Thyroid gland (tissue), 4 donors: ENCODE data around the gene UCN. TPM values are rescaled to one million over a fixed set of nuclear protein-coding genes. Genes with fewer than 3 reads are reported as not detected.
"Not testable (repeated sequence)": the region's sequence is repeated elsewhere in the genome, so short reads cannot be mapped to it uniquely, and the experiment has no call there.

Source experiments
- DNase-seq, 2 donors: peaks; one replicate each; pipeline ENCODE4 v3.0.0-alpha.2; 2019
- H3K27ac ChIP-seq, 3 donors: fragments of 200-600 bp; sonication (generic); 1 replicate in 2 of 3; 2 replicates in 1 of 3; pipeline ENCODE4 v1.5.1; 2016 to 2019; ENCODE audit warnings: mild to moderate bottlenecking in 1 of 3, moderate library complexity in 1 of 3
- H3K27me3 ChIP-seq: fragments of 200-600 bp; sonication (generic); one replicate; pipeline ENCODE4 v1.5.1; 2019
- H3K36me3 ChIP-seq, 2 donors: fragments of 200-600 bp; sonication (generic); one replicate each; pipeline ENCODE4 v1.5.1; 2016 to 2019
- H3K4me1 ChIP-seq, 2 donors: fragments of 200-600 bp; sonication (generic); one replicate each; pipeline ENCODE4 v1.5.1; 2017 to 2019
- H3K4me3 ChIP-seq, 3 donors: fragments of 200-600 bp; sonication (generic); replicated peaks in 1 of 3; 1 replicate in 2 of 3; 2 replicates in 1 of 3; pipeline ENCODE4 v1.5.1; 2016; ENCODE audit warnings: mild to moderate bottlenecking in 1 of 3
- H3K9me3 ChIP-seq: fragments of 200-600 bp; sonication (generic); one replicate; pipeline ENCODE4 v1.5.1; 2017
- POLR2A ChIP-seq, 2 donors: fragments of 450-650 bp; IDR thresholded peaks; one replicate each; pipeline ENCODE4 v1.6.1; 2017; ENCODE audit warnings: antibody characterized with exemption in 2 of 2, mild to moderate bottlenecking in 2 of 2, moderate library complexity in 1 of 2
- whole genome bisulfite sequencing, 2 donors: methylation state at CpG; one replicate each; pipeline ENCODE4 v1.1.5; 2017; 5-methylcytosine and 5-hydroxymethylcytosine counted together
- intact Hi-C: fragments of 100-400 bp; cut with DNase I; formaldehyde crosslinking; loops from one replicate; pipeline ENCODE4 v1.15.1; 2023
- total RNA-seq, 4 donors: library from RNA; depleted of rRNA; stranded (reverse); fragments of >200 nt; gene quantifications; one replicate each; pipeline ENCODE4 v1.2.3, GENCODE V29; 2016
- TF ChIP-seq, protein P1 (sequence below), 6 experiments: fragments of 200-600 bp in 3 of 6; fragments of 450-650 bp in 3 of 6; sonication (generic) in 3 of 6; IDR thresholded peaks; one replicate each; pipeline ENCODE4 v1.5.1; 2016 to 2019; ENCODE audit warnings: antibody characterized with exemption in 6 of 6, mild to moderate bottlenecking in 2 of 6, inconsistent platforms in 1 of 6, moderate library complexity in 1 of 6

The UCN gene
- total RNA-seq, 4 donors from 2014 or later: 1.1 to 2.5 (median 2.0) TPM

GRCh38 chr2:27280826-27281225, 27.4 kb downstream of the UCN start:
- 87 to 89% methylated on average over 3 of the region's 3 CpGs for WGBS, 2 donors
- Histone ChIP-seq H3K27ac (no peak overlapping the region), H3K4me3 (no peak overlapping the region), H3K9me3 (no peaks in the 10 kb centered on the region), H3K4me1 (peaks cover 0 to 17% of the 10 kb centered on the region in 2 donors), H3K27me3 (no peaks in the 10 kb centered on the region), H3K36me3 (no peaks in the 10 kb centered on the region)
- TF ChIP-seq POLR2A (IDR thresholded peaks at IDR 0.05): no peak
- TF ChIP-seq, protein P1, sequence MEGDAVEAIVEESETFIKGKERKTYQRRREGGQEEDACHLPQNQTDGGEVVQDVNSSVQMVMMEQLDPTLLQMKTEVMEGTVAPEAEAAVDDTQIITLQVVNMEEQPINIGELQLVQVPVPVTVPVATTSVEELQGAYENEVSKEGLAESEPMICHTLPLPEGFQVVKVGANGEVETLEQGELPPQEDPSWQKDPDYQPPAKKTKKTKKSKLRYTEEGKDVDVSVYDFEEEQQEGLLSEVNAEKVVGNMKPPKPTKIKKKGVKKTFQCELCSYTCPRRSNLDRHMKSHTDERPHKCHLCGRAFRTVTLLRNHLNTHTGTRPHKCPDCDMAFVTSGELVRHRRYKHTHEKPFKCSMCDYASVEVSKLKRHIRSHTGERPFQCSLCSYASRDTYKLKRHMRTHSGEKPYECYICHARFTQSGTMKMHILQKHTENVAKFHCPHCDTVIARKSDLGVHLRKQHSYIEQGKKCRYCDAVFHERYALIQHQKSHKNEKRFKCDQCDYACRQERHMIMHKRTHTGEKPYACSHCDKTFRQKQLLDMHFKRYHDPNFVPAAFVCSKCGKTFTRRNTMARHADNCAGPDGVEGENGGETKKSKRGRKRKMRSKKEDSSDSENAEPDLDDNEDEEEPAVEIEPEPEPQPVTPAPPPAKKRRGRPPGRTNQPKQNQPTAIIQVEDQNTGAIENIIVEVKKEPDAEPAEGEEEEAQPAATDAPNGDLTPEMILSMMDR (IDR thresholded peaks at IDR 0.05): no peak
- intact Hi-C loops: loop anchor here (5.0 kb wide), 1 partner anchor 34 kb away; no protein-coding TSS in a partner anchor
- DNase-seq: no peak

DNA sequence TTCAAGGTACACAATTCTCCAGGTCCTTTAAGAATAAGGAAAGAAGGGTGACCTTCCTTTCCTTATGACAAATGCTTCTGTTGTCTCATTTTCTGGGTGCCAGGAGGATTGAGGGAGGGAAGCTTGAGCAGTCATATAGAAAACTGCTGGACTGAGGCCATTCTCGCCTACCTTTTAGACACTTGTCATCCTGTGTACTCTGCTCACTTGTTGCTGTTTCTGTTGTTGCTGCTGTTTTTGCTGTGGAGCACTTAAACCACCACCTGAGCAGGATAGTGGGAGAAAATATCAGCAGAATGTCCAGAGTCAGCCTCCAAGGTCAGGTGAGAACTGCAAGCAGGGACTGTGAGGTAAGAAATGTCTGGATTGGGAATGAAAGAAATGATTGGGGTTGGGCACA, 30.2 kb downstream of the UCN start:
- TF ChIP-seq, protein P1 (IDR thresholded peaks at IDR 0.05): no peak
- TF ChIP-seq POLR2A (IDR thresholded peaks at IDR 0.05): no peak
- intact Hi-C loops: loop anchor here (5.0 kb wide), 1 partner anchor 181 kb away; no protein-coding TSS in a partner anchor
- Histone ChIP-seq H3K27ac (peak overlapping the region; percentile 24 to 70 (median 49)), H3K36me3 (no peaks in the 10 kb centered on the region), H3K4me3 (no peak overlapping the region), H3K9me3 (no peaks in the 10 kb centered on the region), H3K27me3 (no peaks in the 10 kb centered on the region), H3K4me1 (peaks cover 0 to 12% of the 10 kb centered on the region in 2 donors)
- peak; percentile 71 to 78 for DNase-seq
- 17 to 32% methylated on average over 1 of the region's 1 CpG for WGBS, 2 donors

DNA sequence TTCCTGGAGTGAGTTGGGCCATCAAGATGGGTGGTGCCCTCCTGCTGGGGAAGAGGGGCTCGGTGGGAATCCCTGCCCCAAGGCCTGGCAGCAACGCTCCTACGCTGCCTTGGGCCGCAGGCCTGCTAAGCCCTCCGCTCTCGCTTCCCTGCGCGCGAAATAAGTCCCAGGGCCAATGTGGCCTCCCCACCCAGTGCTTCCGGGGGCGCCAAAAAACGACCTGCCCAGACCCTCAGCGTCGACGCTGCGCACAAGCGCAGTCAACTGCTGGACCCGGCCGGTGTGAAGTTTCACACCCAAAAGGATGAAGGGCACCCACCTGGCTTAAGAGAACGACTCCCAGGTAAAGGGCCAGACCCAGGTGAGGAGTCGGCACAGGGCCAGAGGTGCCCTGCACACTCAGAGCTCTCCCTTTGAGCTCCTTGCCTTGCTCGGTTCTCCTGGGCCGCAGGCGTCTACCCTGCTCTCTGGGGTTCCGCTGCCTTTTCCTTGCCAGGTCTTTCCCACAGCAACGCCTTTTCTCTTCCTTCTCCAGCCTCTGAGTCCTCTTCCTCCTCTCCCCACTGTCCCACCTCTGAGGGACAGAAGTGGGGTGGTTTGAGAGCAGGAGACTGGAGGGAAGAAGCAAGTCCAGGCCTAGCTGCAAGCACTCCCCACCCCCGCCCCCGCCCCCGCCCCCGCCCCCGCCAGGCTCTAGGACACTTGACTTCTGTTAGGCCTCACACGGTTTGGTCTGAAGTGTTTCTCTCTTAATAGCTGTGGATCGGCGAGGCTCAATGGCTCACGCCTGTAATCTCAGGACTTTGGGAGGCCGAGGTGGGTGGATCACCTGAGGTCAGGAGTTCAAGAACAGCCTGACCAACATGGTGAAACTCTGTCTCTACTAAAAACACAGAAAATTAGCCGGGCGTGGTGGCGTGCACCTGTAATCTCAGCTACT, 32.8 kb downstream of the UCN start, which contains the start of gene DNAJC5G:
Gene DNAJC5G, plus strand, starts transcription at position 223 of the 940 bp plus-strand sequence. CDS start 1,296 bp downstream, outside the sequence.
- intact Hi-C loops: loop anchor here (5.0 kb wide), 1 partner anchor 178 kb away; no protein-coding TSS in a partner anchor
- no peaks in the 10 kb centered on the region for H3K27me3 ChIP-seq
- no peak within 1 kb of the TSS for H3K4me3 ChIP-seq
- H3K36me3 ChIP-seq: no peaks in the 10 kb centered on the region
- no peak within 1 kb of the TSS for H3K27ac ChIP-seq
- WGBS, 2 donors: 71 to 73% methylated on average over 34 to 39 of the region's 39 CpGs
- DNase-seq: peak in 1 of 2 donors; percentile 46
- peaks cover 0 to 8% of the 10 kb centered on the region in 2 donors for H3K4me1 ChIP-seq
- TF ChIP-seq POLR2A (IDR thresholded peaks at IDR 0.05): no peak
- TF ChIP-seq, protein P1 (IDR thresholded peaks at IDR 0.05): no peak
- H3K9me3 ChIP-seq: no peaks in the 10 kb centered on the region

- H3K27me3 ChIP-seq, H3K36me3 ChIP-seq, H3K27ac ChIP-seq, H3K4me3 ChIP-seq, intact Hi-C loops, H3K4me1 ChIP-seq, H3K9me3 ChIP-seq: not testable (repeated sequence)
- peak in 1 of 2 donors; percentile 41 for DNase-seq
- WGBS, 2 donors: 85 to 86% methylated on average over 15 of the region's 15 CpGs
Observed at GRCh38 chr2:27272537-27273522, 35.4 kb downstream of the UCN start.
